Measurements from ENCODE around the gene PPFIA4.

DNA sequence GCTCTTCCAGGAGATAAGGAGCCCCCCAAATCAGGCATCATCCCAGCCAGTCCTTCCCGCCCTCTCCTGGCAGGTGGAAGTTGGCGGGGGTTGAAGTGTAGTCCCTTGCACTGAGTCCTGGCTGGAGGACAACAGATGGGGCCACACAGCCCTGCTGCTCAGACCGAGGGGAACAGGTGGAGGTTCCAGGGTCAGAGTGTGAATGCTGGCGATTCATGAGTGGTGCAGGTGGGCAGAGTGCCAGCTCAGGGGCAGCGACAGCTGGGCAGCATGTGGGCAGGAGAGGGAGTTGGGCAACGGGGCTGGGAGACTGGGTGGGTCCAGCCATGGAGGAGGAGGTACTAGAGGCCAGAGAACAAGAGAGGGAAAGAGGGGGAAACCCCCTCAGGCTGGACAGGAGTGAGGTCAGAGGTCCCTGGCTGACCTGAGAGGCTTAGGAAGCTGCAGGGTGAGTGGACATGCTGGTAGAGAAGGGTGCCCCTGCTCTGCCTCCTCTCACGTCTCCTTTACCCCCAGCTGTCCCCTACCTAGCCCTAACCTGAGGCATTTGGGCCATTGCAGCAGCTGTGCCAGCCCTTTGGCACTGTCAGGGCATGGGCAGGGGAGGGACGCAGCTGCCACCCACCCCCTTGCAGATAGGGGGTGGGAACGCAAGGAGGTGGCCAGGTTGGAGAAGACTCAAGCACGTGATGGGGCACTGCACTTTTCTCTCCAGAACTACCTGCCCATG is 90.0 kb downstream of the PPFIA4 start:
- no peak for TF ChIP-seq EZH2 (IDR thresholded peaks at IDR 0.05; ENCODE audit: low read length, unreplicated experiment)
- TF ChIP-seq CTCF (conservative IDR thresholded peaks at IDR 0.05; ENCODE audit: low read depth, low read length), result no peak

Measured in PC-3 (cell line).